Upper lobe of left lung (tissue), 6 donors: ENCODE results near the gene CLN6. TPM values are rescaled to one million over a fixed set of nuclear protein-coding genes. Genes with fewer than 3 reads are reported as not detected.
"Not testable (repeated sequence)": the region's sequence is repeated elsewhere in the genome, so short reads cannot be mapped to it uniquely, and the experiment has no call there.

Experiments used
- ATAC-seq, 2 donors: fragments of 200-7000 bp; cut with Tn5 transposase; one replicate each; pipeline ENCODE4 v1.9.1; 2022; ENCODE audit warnings: mild to moderate bottlenecking in 2 of 2, moderate library complexity in 2 of 2; ENCODE audit not compliant: low FRiP score in 2 of 2
- DNase-seq, 2 donors: peaks; one replicate each; pipeline ENCODE4 v3.0.0-alpha.2; 2019 to 2020
- H3K27ac ChIP-seq, 4 donors: fragments of 200-600 bp; sonication (generic); one replicate each; pipeline ENCODE4 v1.5.1; 2016 to 2019
- H3K27me3 ChIP-seq, 4 donors: fragments of 200-600 bp; sonication (generic); one replicate each; pipeline ENCODE4 v1.5.1; 2017 to 2019
- H3K36me3 ChIP-seq, 4 donors: fragments of 200-600 bp; sonication (generic); one replicate each; pipeline ENCODE4 v1.5.1; 2016 to 2019
- H3K4me1 ChIP-seq, 4 donors: fragments of 200-600 bp; sonication (generic); one replicate each; pipeline ENCODE4 v1.5.1; 2018 to 2019
- H3K4me3 ChIP-seq, 4 donors: fragments of 200-600 bp; sonication (generic); one replicate each; pipeline ENCODE4 v1.5.1; 2017 to 2019; ENCODE audit warnings: mild to moderate bottlenecking in 2 of 4, moderate library complexity in 1 of 4
- H3K9me3 ChIP-seq, 4 donors: fragments of 200-600 bp; sonication (generic); one replicate each; pipeline ENCODE4 v1.5.1; 2018 to 2019
- CTCF ChIP-seq, 6 experiments: fragments of 450-650 bp in 4 of 6; fragments of 200-600 bp in 2 of 6; sonication (generic) in 2 of 6; IDR thresholded peaks; one replicate each; pipeline ENCODE4 v1.5.1; 2016 to 2019; ENCODE audit warnings: antibody characterized with exemption in 6 of 6
- EP300 ChIP-seq, 4 donors: sonication (generic); formaldehyde crosslinking; IDR thresholded peaks; one replicate each; pipeline ENCODE4 v1.5.1; 2017; ENCODE audit warnings: antibody characterized with exemption in 4 of 4, control low read depth in 2 of 4
- POLR2A ChIP-seq, 4 donors: fragments of 450-650 bp; IDR thresholded peaks; one replicate each; pipeline ENCODE4 v1.5.1; 2016 to 2017; ENCODE audit warnings: antibody characterized with exemption in 4 of 4, mild to moderate bottlenecking in 2 of 4
- POLR2AphosphoS5 ChIP-seq, 2 donors: sonication (generic); formaldehyde crosslinking; IDR thresholded peaks; one replicate each; pipeline ENCODE4 v1.5.1; 2017; ENCODE audit warnings: antibody characterized with exemption in 2 of 2
- WGBS, 2 donors: methylation state at CpG; one replicate each; pipeline ENCODE4 v1.1.5; 2017 to 2018; 5-methylcytosine and 5-hydroxymethylcytosine counted together
- total RNA-seq, 6 donors: library from RNA; depleted of rRNA in 4 of 6; stranded (reverse); fragments of >200 nt in 4 of 6; gene quantifications; one replicate each; pipeline versions ENCODE4 v1.1.0 to v1.2.1, GENCODE V29; 2016 to 2021
- donor health status: DM: no; HTN: no; CAD: no; lungs with moderate emphysema.
- donor health status: DM: no; HTN: yes; CAD: no; lungs with severe emphysema.

CLN6 gene
- total RNA-seq, 6 donors from 2014 or later = 19.4 to 48.3 (median 28.7) TPM

- TF ChIP-seq EP300 (IDR thresholded peaks at IDR 0.05) = no peak
- no peak for TF ChIP-seq POLR2A (IDR thresholded peaks at IDR 0.05)
- TF ChIP-seq CTCF (IDR thresholded peaks at IDR 0.05) = no peak
- no peak for TF ChIP-seq POLR2AphosphoS5 (IDR thresholded peaks at IDR 0.05)
- Histone ChIP-seq H3K9me3 (peaks cover 3 to 14% (median 9%) of the 10 kb centered on the region in 4 donors), H3K27me3 (no peaks in the 10 kb centered on the region), H3K4me1 (no peaks in the 10 kb centered on the region), H3K27ac (no peak overlapping the region), H3K4me3 (no peak overlapping the region), H3K36me3 (no peaks in the 10 kb centered on the region)
- ATAC-seq (no peak), DNase-seq (no peak)
- 94 to 100% methylated on average over 1 of the region's 1 CpG for WGBS, 2 donors
These were observed 14.7 kb upstream of the CLN6 start for GRCh38 chr15:68244235-68244634.

GRCh38 chr15:68241088-68241935, 11.8 kb upstream of the CLN6 start:
- no peaks in the 10 kb centered on the region for H3K27me3 ChIP-seq
- H3K9me3 ChIP-seq = peaks cover 3 to 14% (median 9%) of the 10 kb centered on the region in 4 donors
- TF ChIP-seq POLR2AphosphoS5 (IDR thresholded peaks at IDR 0.05) = no peak
- H3K4me1 ChIP-seq = no peaks in the 10 kb centered on the region
- DNase-seq (no peak), ATAC-seq (no peak)
- WGBS, 2 donors = 75 to 77% methylated on average over 5 of the region's 5 CpGs
- no peaks in the 10 kb centered on the region for H3K36me3 ChIP-seq
- H3K27ac ChIP-seq = no peak overlapping the region
- no peak overlapping the region for H3K4me3 ChIP-seq

GRCh38 chr15:68239025-68239424, 9.5 kb upstream of the CLN6 start:
- Histone ChIP-seq H3K9me3 (peaks cover under 1 to 7% (median 3%) of the 10 kb centered on the region in 4 donors), H3K4me3 (no peak overlapping the region), H3K36me3 (no peaks in the 10 kb centered on the region), H3K4me1 (no peaks in the 10 kb centered on the region), H3K27ac (no peak overlapping the region), H3K27me3 (no peaks in the 10 kb centered on the region)
- TF ChIP-seq POLR2AphosphoS5 (IDR thresholded peaks at IDR 0.05) = no peak
- no peak for DNase-seq
- ATAC-seq = no peak

- no peak for DNase-seq
- ATAC-seq = no peak
- Histone ChIP-seq H3K27ac (no peak overlapping the region), H3K27me3 (no peaks in the 10 kb centered on the region), H3K4me3 (no peak overlapping the region), H3K36me3 (no peaks in the 10 kb centered on the region), H3K4me1 (peaks cover 3 to 6% (median 4%) of the 10 kb centered on the region in 4 donors), H3K9me3 (no peaks in the 10 kb centered on the region)
- 90 to 92% methylated on average over 3 to 4 of the region's 4 CpGs for WGBS, 2 donors
- TF ChIP-seq POLR2AphosphoS5 (IDR thresholded peaks at IDR 0.05) = no peak
- no peak for TF ChIP-seq EP300 (IDR thresholded peaks at IDR 0.05)
- TF ChIP-seq POLR2A (IDR thresholded peaks at IDR 0.05) = no peak
- TF ChIP-seq CTCF (IDR thresholded peaks at IDR 0.05) = no peak
These were observed 5.5 kb upstream of the CLN6 start for GRCh38 chr15:68235022-68235421.

- not testable (repeated sequence) for H3K27me3 ChIP-seq, H3K4me1 ChIP-seq, H3K27ac ChIP-seq, DNase-seq, H3K36me3 ChIP-seq, H3K9me3 ChIP-seq, H3K4me3 ChIP-seq, ATAC-seq
- WGBS, 2 donors = 84 to 92% methylated on average over 9 of the region's 9 CpGs
These were observed 5.0 kb upstream of the CLN6 start for GRCh38 chr15:68234520-68234919.

GRCh38 chr15:68234060-68234459, 4.5 kb upstream of the CLN6 start:
- no peak for ATAC-seq
- H3K9me3 ChIP-seq = no peaks in the 10 kb centered on the region
- no peak for DNase-seq
- no peak overlapping the region for H3K4me3 ChIP-seq
- H3K4me1 ChIP-seq = peaks cover 4 to 8% (median 6%) of the 10 kb centered on the region in 4 donors
- no peaks in the 10 kb centered on the region for H3K27me3 ChIP-seq
- no peak overlapping the region for H3K27ac ChIP-seq
- WGBS, 2 donors = 48 to 50% methylated on average over 5 to 6 of the region's 6 CpGs
- TF ChIP-seq EP300 (IDR thresholded peaks at IDR 0.05) (no peak), POLR2AphosphoS5 (IDR thresholded peaks at IDR 0.05) (no peak), CTCF (IDR thresholded peaks at IDR 0.05) (no peak), POLR2A (IDR thresholded peaks at IDR 0.05) (no peak)
- no peaks in the 10 kb centered on the region for H3K36me3 ChIP-seq
